Smooth muscle cell (in vitro differentiated cells): Measurements from ENCODE around the gene PLAAT4. TPM values are rescaled to one million over a fixed set of nuclear protein-coding genes. Genes with fewer than 3 reads are reported as not detected.

Experiments
- DNase-seq: peaks from one replicate; lab custom pipeline; 2025; ENCODE audit not compliant: unreplicated experiment; lab: John Stamatoyannopoulos, UW
- H2AFZ ChIP-seq: fragments of 200-600 bp; sonication (generic); 2 replicates; pipeline ENCODE4 v1.6.0; 2016; ENCODE audit warnings: antibody characterized with exemption, low read depth, mild to moderate bottlenecking
- H3F3A ChIP-seq: fragments of 200-600 bp; sonication (generic); 2 replicates; pipeline ENCODE4 v1.6.0; 2017; ENCODE audit warnings: antibody characterized with exemption, low read depth
- H3K27ac ChIP-seq: fragments of 200-600 bp; sonication (generic); 2 replicates; pipeline ENCODE4 v1.5.1; 2016; ENCODE audit warnings: low read depth, mild to moderate bottlenecking
- H3K27me3 ChIP-seq: fragments of 200-600 bp; sonication (generic); 2 replicates; pipeline ENCODE4 v1.6.1; 2016; ENCODE audit warnings: low read depth, mild to moderate bottlenecking
- H3K36me3 ChIP-seq: fragments of 200-600 bp; sonication (generic); 2 replicates; pipeline ENCODE4 v1.5.1; 2016; ENCODE audit warnings: low read depth
- H3K4me1 ChIP-seq: fragments of 200-600 bp; sonication (generic); 2 replicates; pipeline ENCODE4 v1.5.1; 2016; ENCODE audit warnings: low read depth
- H3K4me2 ChIP-seq: fragments of 200-600 bp; sonication (generic); 2 replicates; pipeline ENCODE4 v1.6.0; 2016; ENCODE audit warnings: mild to moderate bottlenecking
- H3K4me3 ChIP-seq: fragments of 200-600 bp; sonication (generic); 2 replicates; pipeline ENCODE4 v1.5.1; 2016; ENCODE audit warnings: mild to moderate bottlenecking
- H3K79me2 ChIP-seq: fragments of 200-600 bp; sonication (generic); 2 replicates; pipeline ENCODE4 v1.6.0; 2016; ENCODE audit warnings: low read depth, mild to moderate bottlenecking
- H3K9ac ChIP-seq: fragments of 200-600 bp; sonication (generic); 2 replicates; pipeline ENCODE4 v1.6.0; 2016; ENCODE audit warnings: low read depth
- H3K9me3 ChIP-seq: fragments of 200-600 bp; sonication (generic); replicated peaks from 2 replicates; pipeline ENCODE4 v1.5.1; 2016; ENCODE audit warnings: low read depth
- H4K20me1 ChIP-seq: fragments of 200-600 bp; sonication (generic); 2 replicates; pipeline ENCODE4 v1.6.0; 2016; ENCODE audit warnings: low read depth
- WGBS: methylation state at CpG from one replicate; pipeline ENCODE4 v1.1.7; 2016; ENCODE audit warnings: low lambda C conversion rate; 5-methylcytosine and 5-hydroxymethylcytosine counted together
- polyA plus RNA-seq: library from polyadenylated mRNA; unstranded; fragments of >200 nt; fragmentation: Nextera tagmentation; extraction: Ambion mirVana; gene quantifications from 2 replicates; pipeline ENCODE4 v1.2.1, GENCODE V29; 2016
- total RNA-seq: library from RNA; depleted of rRNA; stranded (reverse); fragments of >200 nt; gene quantifications from 2 replicates; pipeline ENCODE4 v1.2.3, GENCODE V29; 2014
- TF ChIP-seq, protein P1 (sequence below): fragments of 200-600 bp; sonication (generic); IDR thresholded peaks from 2 replicates; pipeline ENCODE4 v1.5.1; 2017; ENCODE audit warnings: borderline replicate concordance, mild to moderate bottlenecking, antibody characterized with exemption; ENCODE audit not compliant: insufficient read depth, poor library complexity, severe bottlenecking

PLAAT4 gene
- total and polyA plus RNA-seq, 2 experiments from 2014 or later: not detected

DNA sequence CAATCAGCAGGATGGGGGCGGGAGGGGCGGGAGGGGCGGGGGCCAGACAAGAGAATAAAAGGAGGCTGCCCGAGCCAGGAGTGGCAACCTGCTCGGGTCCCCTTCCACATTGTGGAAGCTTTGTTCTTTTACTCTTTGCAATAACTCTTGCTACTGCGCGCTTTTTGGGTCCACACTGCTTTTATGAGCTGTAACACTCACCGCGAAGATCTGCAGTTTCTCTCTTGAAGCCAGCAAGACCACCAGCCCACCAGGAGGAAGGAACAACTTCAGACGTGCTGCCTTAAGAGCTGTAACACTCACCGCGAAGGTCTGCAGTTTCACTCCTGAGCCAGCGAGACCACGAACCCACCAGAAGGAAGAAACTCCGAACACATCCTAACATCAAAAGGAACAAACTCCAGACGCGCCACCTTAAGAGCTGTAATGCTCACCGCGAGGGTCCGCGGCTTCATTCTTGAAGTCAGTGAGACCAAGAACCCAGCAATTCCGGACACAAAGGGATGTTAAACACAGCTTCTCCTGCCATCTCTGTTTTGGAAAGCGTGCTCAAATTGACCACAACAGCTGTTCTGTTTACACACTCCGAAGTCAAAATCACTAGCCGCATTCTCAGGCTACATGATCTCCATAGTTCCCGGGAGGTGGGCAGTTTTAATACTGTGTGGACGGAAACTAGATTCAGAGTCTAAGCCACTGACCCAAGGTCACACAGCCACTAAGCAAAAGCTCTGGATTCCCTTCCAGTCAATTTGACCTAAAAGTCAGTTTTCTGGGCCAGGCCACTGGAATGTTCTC is 14.7 kb downstream of the PLAAT4 start:
- Histone ChIP-seq H3K4me2 (no peak overlapping the region), H3K36me3 (no peaks in the 10 kb centered on the region), H3K4me1 (peaks cover 4% of the 10 kb centered on the region), H2AFZ (no peak overlapping the region), H3K27ac (no peak overlapping the region), H3F3A (no peaks in the 10 kb centered on the region), H3K79me2 (no peaks in the 10 kb centered on the region), H4K20me1 (no peaks in the 10 kb centered on the region), H3K9me3 (no peaks in the 10 kb centered on the region), H3K4me3 (no peak overlapping the region), H3K27me3 (no peaks in the 10 kb centered on the region), H3K9ac (no peak overlapping the region)
- TF ChIP-seq, protein P1, sequence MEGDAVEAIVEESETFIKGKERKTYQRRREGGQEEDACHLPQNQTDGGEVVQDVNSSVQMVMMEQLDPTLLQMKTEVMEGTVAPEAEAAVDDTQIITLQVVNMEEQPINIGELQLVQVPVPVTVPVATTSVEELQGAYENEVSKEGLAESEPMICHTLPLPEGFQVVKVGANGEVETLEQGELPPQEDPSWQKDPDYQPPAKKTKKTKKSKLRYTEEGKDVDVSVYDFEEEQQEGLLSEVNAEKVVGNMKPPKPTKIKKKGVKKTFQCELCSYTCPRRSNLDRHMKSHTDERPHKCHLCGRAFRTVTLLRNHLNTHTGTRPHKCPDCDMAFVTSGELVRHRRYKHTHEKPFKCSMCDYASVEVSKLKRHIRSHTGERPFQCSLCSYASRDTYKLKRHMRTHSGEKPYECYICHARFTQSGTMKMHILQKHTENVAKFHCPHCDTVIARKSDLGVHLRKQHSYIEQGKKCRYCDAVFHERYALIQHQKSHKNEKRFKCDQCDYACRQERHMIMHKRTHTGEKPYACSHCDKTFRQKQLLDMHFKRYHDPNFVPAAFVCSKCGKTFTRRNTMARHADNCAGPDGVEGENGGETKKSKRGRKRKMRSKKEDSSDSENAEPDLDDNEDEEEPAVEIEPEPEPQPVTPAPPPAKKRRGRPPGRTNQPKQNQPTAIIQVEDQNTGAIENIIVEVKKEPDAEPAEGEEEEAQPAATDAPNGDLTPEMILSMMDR: no peak
- WGBS: 86% methylated on average over 27 of the region's 27 CpGs
- no peak for DNase-seq

DNA sequence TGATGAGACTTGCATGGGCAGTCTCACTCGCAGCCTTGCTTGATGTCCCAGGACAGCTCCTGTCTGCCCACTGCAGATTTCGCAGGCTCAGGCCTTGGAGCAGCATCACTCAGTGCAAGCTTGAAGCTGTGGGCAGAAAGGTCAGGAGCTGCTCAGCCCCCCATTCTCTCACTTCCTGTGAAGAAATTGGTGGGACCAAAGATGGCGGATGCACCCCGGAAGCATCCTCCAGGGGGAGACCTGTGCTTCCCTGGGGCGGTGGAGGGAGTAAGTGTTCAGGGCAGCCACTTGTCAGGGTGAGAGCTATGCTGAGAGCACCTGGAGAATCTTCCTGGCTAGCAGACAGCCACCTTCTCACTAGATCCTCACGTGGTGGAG is 15.3 kb downstream of the PLAAT4 start:
- Histone ChIP-seq H3K4me3 (no peak overlapping the region), H3K4me2 (no peak overlapping the region), H3K27ac (no peak overlapping the region), H3K27me3 (no peaks in the 10 kb centered on the region), H2AFZ (no peak overlapping the region), H4K20me1 (no peaks in the 10 kb centered on the region), H3K36me3 (no peaks in the 10 kb centered on the region), H3K79me2 (no peaks in the 10 kb centered on the region), H3K9me3 (no peaks in the 10 kb centered on the region), H3K4me1 (peaks cover 4% of the 10 kb centered on the region), H3F3A (no peaks in the 10 kb centered on the region), H3K9ac (no peak overlapping the region)
- DNase-seq: no peak
- TF ChIP-seq, protein P1: no peak
- WGBS: 83% methylated on average over 6 of the region's 6 CpGs

DNA sequence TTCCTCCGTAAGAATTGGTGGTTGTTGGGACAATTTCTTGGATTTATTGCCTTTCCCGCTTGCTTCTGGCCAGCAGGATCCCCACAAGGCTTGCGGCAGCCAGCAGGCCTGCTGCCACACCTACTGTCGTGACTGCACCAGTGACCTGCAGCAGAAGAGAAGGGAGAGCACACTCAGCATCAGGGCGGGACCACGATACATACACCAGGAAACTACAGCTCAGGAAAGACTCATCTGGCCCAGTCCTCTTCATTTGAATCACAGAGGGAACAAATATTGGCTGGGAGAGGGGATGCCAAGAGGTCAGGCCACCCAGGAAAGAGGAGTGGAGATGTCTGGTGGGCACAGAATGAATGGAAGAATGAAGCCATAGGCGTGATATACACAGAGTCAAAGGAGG is 16.3 kb downstream of the PLAAT4 start:
- no peaks in the 10 kb centered on the region for H4K20me1 ChIP-seq
- H3K4me2 ChIP-seq: no peak overlapping the region
- 95% methylated on average over 7 of the region's 7 CpGs for WGBS
- no peaks in the 10 kb centered on the region for H3K9me3 ChIP-seq
- no peak for DNase-seq
- H3K4me3 ChIP-seq: no peak overlapping the region
- no peaks in the 10 kb centered on the region for H3K36me3 ChIP-seq
- H3F3A ChIP-seq: no peaks in the 10 kb centered on the region
- H3K27me3 ChIP-seq: no peaks in the 10 kb centered on the region
- H2AFZ ChIP-seq: no peak overlapping the region
- no peak overlapping the region for H3K27ac ChIP-seq
- H3K79me2 ChIP-seq: no peaks in the 10 kb centered on the region
- peaks cover 4% of the 10 kb centered on the region for H3K4me1 ChIP-seq
- TF ChIP-seq, protein P1: no peak
- H3K9ac ChIP-seq: no peak overlapping the region

DNA sequence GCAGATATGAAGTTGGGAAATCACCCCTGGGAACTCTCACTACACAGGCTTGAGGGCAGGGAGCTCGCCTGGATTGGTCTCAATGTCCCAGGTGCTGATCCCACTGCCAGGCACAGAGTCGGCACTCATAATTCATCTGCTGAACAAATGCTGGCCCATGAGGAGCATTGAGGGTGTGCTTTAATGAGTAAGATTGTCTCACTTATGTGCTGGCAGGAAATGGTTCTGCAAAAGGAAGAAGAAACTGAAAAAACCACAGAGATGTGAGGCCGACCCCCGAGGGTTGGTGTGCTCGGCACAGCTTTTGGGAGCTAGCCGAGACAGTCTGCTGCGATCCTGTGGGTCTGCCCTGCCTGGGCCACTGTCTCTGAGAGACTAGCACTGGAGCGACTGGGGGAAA is 17.2 kb downstream of the PLAAT4 start:
- H3K9me3 ChIP-seq: no peaks in the 10 kb centered on the region
- TF ChIP-seq, protein P1: no peak
- no peak overlapping the region for H3K27ac ChIP-seq
- no peaks in the 10 kb centered on the region for H3K36me3 ChIP-seq
- 48% methylated on average over 8 of the region's 8 CpGs for WGBS
- peak overlapping the region; percentile 81 for H2AFZ ChIP-seq
- peak overlapping the region; percentile 48 for H3K4me2 ChIP-seq
- H3K4me1 ChIP-seq: peaks cover 4% of the 10 kb centered on the region
- no peaks in the 10 kb centered on the region for H3K27me3 ChIP-seq
- no peaks in the 10 kb centered on the region for H3K79me2 ChIP-seq
- no peaks in the 10 kb centered on the region for H4K20me1 ChIP-seq
- no peaks in the 10 kb centered on the region for H3F3A ChIP-seq
- no peak overlapping the region for H3K4me3 ChIP-seq
- DNase-seq: no peak
- H3K9ac ChIP-seq: no peak overlapping the region
